SK-N-SH (cell line): ENCODE measurements around the gene SENP3. TPM values are rescaled to one million over a fixed set of nuclear protein-coding genes. Genes with fewer than 3 reads are reported as not detected.

Experiments
- CTCF ChIA-PET: fragments of 300-600, 350-600 bp; formaldehyde crosslinking; extraction: SDS; loops from one replicate; lab custom pipeline; 2021; lab: Yijun Ruan, JAX
- POLR2A ChIA-PET: fragments of 350-600 bp; sonication (Branson Sonifier 250); formaldehyde crosslinking; extraction: SDS; loops from one replicate; lab custom pipeline; 2020; ENCODE audit warnings: antibody characterized with exemption, inconsistent platforms; lab: Yijun Ruan, JAX
- DNase-seq: peaks from one replicate; pipeline ENCODE4 v3.0.0; 2012
- H2AFZ ChIP-seq: fragments of 200-600 bp; sonication (generic); 2 replicates; pipeline ENCODE4 v1.8.1; 2016; ENCODE audit warnings: antibody characterized with exemption, mild to moderate bottlenecking, low read depth
- H3F3A ChIP-seq: fragments of 200-600 bp; sonication (generic); replicated peaks from 2 replicates; pipeline ENCODE3; 2016; ENCODE audit warnings: antibody characterized with exemption, mild to moderate bottlenecking; ENCODE audit not compliant: insufficient read depth
- H3K27ac ChIP-seq, 2 experiments: fragments of 200-500 bp in 1 of 2; fragments of 200-600 bp in 1 of 2; sonication (Bioruptor generic) in 1 of 2; sonication (generic), shearing (Covaris generic) in 1 of 2; 2 replicates each; pipeline versions ENCODE4 v1.5.1 to v1.6.1; 2014 to 2016; ENCODE audit warnings: low read depth in 2 of 2, inconsistent platforms in 1 of 2, low read length in 1 of 2, mild to moderate bottlenecking in 1 of 2, mixed read lengths in 1 of 2
- H3K27me3 ChIP-seq: fragments of 200-600 bp; sonication (generic), shearing (Covaris generic); 2 replicates; pipeline ENCODE4 v1.6.1; 2016; ENCODE audit warnings: mixed run types; ENCODE audit not compliant: insufficient read depth
- H3K36me3 ChIP-seq, 2 experiments: fragments of 200-500 bp in 1 of 2; fragments of 200-600 bp in 1 of 2; sonication (Bioruptor generic) in 1 of 2; sonication (generic) in 1 of 2; replicated peaks in 1 of 2; 2 replicates each; pipeline versions ENCODE3 to v1.5.1; 2014 to 2016; ENCODE audit warnings: low read length in 1 of 2, mild to moderate bottlenecking in 1 of 2; ENCODE audit not compliant: insufficient read depth in 2 of 2, control insufficient read depth in 1 of 2
- H3K4me1 ChIP-seq, 2 experiments: fragments of 200-500 bp in 1 of 2; fragments of 200-600 bp in 1 of 2; sonication (Bioruptor generic) in 1 of 2; sonication (generic), shearing (Covaris generic) in 1 of 2; 2 replicates each; pipeline versions ENCODE4 v1.5.1 to v1.6.1; 2014 to 2016; ENCODE audit warnings: low read depth in 1 of 2, low read length in 1 of 2, mixed run types in 1 of 2; ENCODE audit not compliant: insufficient read depth in 2 of 2, control insufficient read depth in 1 of 2
- H3K4me2 ChIP-seq: fragments of 200-600 bp; sonication (generic), shearing (Covaris generic); 2 replicates; pipeline ENCODE4 v1.6.1; 2017; ENCODE audit warnings: mixed run types
- H3K4me3 ChIP-seq, 2 experiments: fragments of 200-500 bp in 1 of 2; fragments of 200-600 bp in 1 of 2; sonication (Bioruptor generic) in 1 of 2; sonication (generic), shearing (Covaris generic) in 1 of 2; 2 replicates each; pipeline versions ENCODE4 v1.5.1 to v1.8.1; 2014 to 2016; ENCODE audit warnings: low read depth in 2 of 2, inconsistent platforms in 1 of 2, low read length in 1 of 2, mild to moderate bottlenecking in 1 of 2, mixed read lengths in 1 of 2, moderate library complexity in 1 of 2
- H3K79me2 ChIP-seq: fragments of 200-600 bp; sonication (generic); 2 replicates; pipeline ENCODE4 v1.8.1; 2017; ENCODE audit warnings: mild to moderate bottlenecking; ENCODE audit not compliant: insufficient read depth
- H3K9ac ChIP-seq: fragments of 200-600 bp; sonication (generic); 2 replicates; pipeline ENCODE4 v1.6.1; 2017; ENCODE audit warnings: mixed run types
- H3K9me2 ChIP-seq: fragments of 200-600 bp; sonication (generic); 2 replicates; pipeline ENCODE4 v1.6.1; 2017; ENCODE audit warnings: mixed run types
- H3K9me3 ChIP-seq: fragments of 200-600 bp; sonication (generic); 2 replicates; pipeline ENCODE4 v1.6.1; 2017; ENCODE audit warnings: mixed run types, mild to moderate bottlenecking, moderate library complexity
- H4K20me1 ChIP-seq: fragments of 200-600 bp; sonication (generic); 2 replicates; pipeline ENCODE4 v1.6.1; 2017; ENCODE audit warnings: mild to moderate bottlenecking, mixed run types; ENCODE audit not compliant: insufficient read depth
- CHD2 ChIP-seq: fragments of 150-350 bp; IDR thresholded peaks from 2 replicates; pipeline ENCODE4 v1.6.1; 2018; ENCODE audit warnings: low read length; ENCODE audit not compliant: partially characterized antibody
- ELF1 ChIP-seq: IDR thresholded peaks from 2 replicates; pipeline ENCODE4 v1.4.0; 2012
- EP300 ChIP-seq, 2 experiments: IDR thresholded peaks; 2 replicates each; pipeline versions ENCODE4 v1.4.0 to v1.6.1; 2012; ENCODE audit warnings: borderline replicate concordance in 1 of 2, low read depth in 1 of 2, low read length in 1 of 2
- EZH2phosphoT487 ChIP-seq: fragments of 200-600 bp; sonication (generic); IDR thresholded peaks from 2 replicates; pipeline ENCODE4 v1.6.1; 2017; ENCODE audit warnings: low read depth, mixed run types, mild to moderate bottlenecking, antibody characterized with exemption, moderate library complexity, borderline replicate concordance
- GABPA ChIP-seq: IDR thresholded peaks from 2 replicates; pipeline ENCODE4 v1.4.0; 2012; ENCODE audit warnings: low read depth, mild to moderate bottlenecking
- GATA2 ChIP-seq: sonication (generic); formaldehyde crosslinking; IDR thresholded peaks from 2 replicates; pipeline ENCODE4 v1.5.0; 2020; ENCODE audit warnings: mild to moderate bottlenecking, missing genetic modification reagents
- IRF3 ChIP-seq: fragments of 150-350 bp; IDR thresholded peaks from 2 replicates; pipeline ENCODE4 v1.6.1; 2016; ENCODE audit warnings: mild to moderate bottlenecking, low read depth, low read length
- MEF2A ChIP-seq: IDR thresholded peaks from 2 replicates; pipeline ENCODE4 v1.4.0; 2012; ENCODE audit warnings: low read depth, borderline replicate concordance
- MXI1 ChIP-seq: IDR thresholded peaks from 2 replicates; pipeline ENCODE4 v1.6.1; 2012; ENCODE audit warnings: mild to moderate bottlenecking, low read depth, low read length, improper control_type of control experiment
- NFIC ChIP-seq: IDR thresholded peaks from 2 replicates; pipeline ENCODE4 v1.4.0; 2012; ENCODE audit warnings: borderline replicate concordance
- NRF1 ChIP-seq: IDR thresholded peaks from 2 replicates; pipeline ENCODE4 v1.6.1; 2012; ENCODE audit warnings: low read depth, mild to moderate bottlenecking, low read length
- POLR2AphosphoS5 ChIP-seq: IDR thresholded peaks from 2 replicates; pipeline ENCODE4 v1.6.1; 2012; ENCODE audit warnings: low read depth, low read length
- RCOR1 ChIP-seq: fragments of 150-350 bp; IDR thresholded peaks from 2 replicates; pipeline ENCODE4 v1.6.1; 2017; ENCODE audit warnings: antibody characterized with exemption, low read length
- REST ChIP-seq: IDR thresholded peaks from 2 replicates; pipeline ENCODE4 v1.6.1; 2012; ENCODE audit warnings: mild to moderate bottlenecking, low read depth, low read length, moderate library complexity
- RXRA ChIP-seq: IDR thresholded peaks from 2 replicates; pipeline ENCODE4 v1.4.0; 2012; ENCODE audit warnings: low read depth, mild to moderate bottlenecking, borderline replicate concordance
- TAF1 ChIP-seq: IDR thresholded peaks from 2 replicates; pipeline ENCODE4 v1.6.1; 2012; ENCODE audit warnings: low read depth, mild to moderate bottlenecking, low read length, moderate library complexity, borderline replicate concordance
- TEAD4 ChIP-seq: IDR thresholded peaks from 2 replicates; pipeline ENCODE4 v1.4.0; 2012; ENCODE audit warnings: mild to moderate bottlenecking, borderline replicate concordance; ENCODE audit not compliant: insufficient read depth
- YY1 ChIP-seq: IDR thresholded peaks from 2 replicates; pipeline ENCODE4 v1.4.0; 2012; ENCODE audit warnings: low read depth, mild to moderate bottlenecking
- WGBS: methylation state at CpG from one replicate; pipeline ENCODE4 v1.1.6; 2017; ENCODE audit warnings: low lambda C conversion rate; 5-methylcytosine and 5-hydroxymethylcytosine counted together
- polyA plus RNA-seq, 3 experiments: library from polyadenylated mRNA; depleted of rRNA; stranded (reverse); fragments of >200 nt; gene quantifications; 2 replicates each; pipeline ENCODE4 v1.2.3, GENCODE V29; 2012
- TF ChIP-seq, protein P1 (sequence below): IDR thresholded peaks from 2 replicates; pipeline ENCODE4 v1.4.0; 2012; ENCODE audit warnings: low read depth

The SENP3 gene
- polyA plus RNA-seq, 1 of the 3 experiments (the other 2 are of a cell fraction), result 80.8 TPM

DNA sequence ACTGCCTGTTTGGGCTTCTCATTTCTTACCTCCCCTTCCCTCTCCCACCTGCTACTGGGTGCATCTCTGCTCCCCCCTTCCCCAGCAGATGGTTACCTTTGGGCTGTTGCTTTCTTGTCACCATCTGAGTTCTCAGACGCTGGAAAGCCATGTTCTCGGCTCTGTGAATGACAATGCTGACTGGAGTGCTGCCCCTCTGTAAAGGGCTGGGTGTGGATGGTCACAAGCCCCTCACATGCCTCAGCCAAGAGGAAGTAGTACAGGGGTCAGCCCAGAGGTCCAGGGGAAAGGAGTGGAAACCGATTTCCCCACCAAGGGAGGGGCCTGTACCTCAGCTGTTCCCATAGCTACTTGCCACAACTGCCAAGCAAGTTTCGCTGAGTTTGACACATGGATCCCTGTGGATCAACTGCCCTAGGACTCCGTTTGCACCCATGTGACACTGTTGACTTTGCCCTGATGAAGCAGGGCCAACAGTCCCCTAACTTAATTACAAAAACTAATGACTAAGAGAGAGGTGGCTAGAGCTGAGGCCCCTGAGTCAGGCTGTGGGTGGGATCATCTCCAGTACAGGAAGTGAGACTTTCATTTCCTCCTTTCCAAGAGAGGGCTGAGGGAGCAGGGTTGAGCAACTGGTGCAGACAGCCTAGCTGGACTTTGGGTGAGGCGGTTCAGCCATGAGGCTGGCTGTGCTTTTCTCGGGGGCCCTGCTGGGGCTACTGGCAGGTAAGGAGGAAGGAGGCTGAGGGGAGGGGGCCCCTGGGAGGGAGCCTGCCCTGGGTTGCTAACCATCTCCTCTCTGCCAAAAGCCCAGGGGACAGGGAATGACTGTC is 17.5 kb downstream of the SENP3 start, which contains the start of gene CD68 (continued):
- no peak for TF ChIP-seq TEAD4
- TF ChIP-seq CHD2, result peak; percentile 63

- CTCF ChIA-PET, result interaction anchor here (1.2 to 2.5 kb wide), 3 partner anchors 9 to 108 kb away, joined by 3 to 18 read pairs (median 10); partner anchors contain the start of genes SOX15, TP53 and WRAP53
- Histone ChIP-seq H3K9me3 (no peaks in the 10 kb centered on the region), H4K20me1 (peaks cover 41% of the 10 kb centered on the region), H3K4me3 (peak overlapping the region in 1 of 2 experiments; percentile 2; a peak in 1 of 4 replicates), H3K27me3 (no peaks in the 10 kb centered on the region), H3K4me2 (peak overlapping the region; percentile 23; the same call in 1 of the 2 replicates), H3K9me2 (no peaks in the 10 kb centered on the region), H3K36me3 (peaks cover 40% of the 10 kb centered on the region in 2 experiments), H3K27ac (peak overlapping the region in 1 of 2 experiments; percentile 79; a peak in 2 of 4 replicates), H3K9ac (peak overlapping the region; percentile 45; the same call in 1 of the 2 replicates), H3K4me1 (peaks cover 31% of the 10 kb centered on the region in 2 experiments), H3F3A (peaks cover 50% of the 10 kb centered on the region), H3K79me2 (peaks cover 72% of the 10 kb centered on the region), H2AFZ (no peak overlapping the region)
- WGBS, result 88% methylated on average over 6 of the region's 12 CpGs
- no peak for DNase-seq
- POLR2A ChIA-PET, result interaction anchor here (0.6 to 2.4 kb wide), 5 partner anchors 9 to 107 kb away, joined by 3 to 5 read pairs (median 3); partner anchors contain the start of genes FXR2 and TP53
- TF ChIP-seq MXI1 (no peak), TEAD4 (no peak), REST (no peak), EZH2phosphoT487 (no peak), RXRA (no peak), RCOR1 (no peak), YY1 (no peak), NRF1 (no peak), GABPA (no peak), IRF3 (no peak), MEF2A (no peak), EP300 (IDR thresholded peaks at IDR 0.05; ENCODE audit: borderline replicate concordance in 1 of 2, low read depth in 1 of 2, low read length in 1 of 2) (no peak), GATA2 (no peak), ELF1 (no peak), POLR2AphosphoS5 (no peak), TAF1 (no peak), NFIC (no peak)
- TF ChIP-seq, protein P1, sequence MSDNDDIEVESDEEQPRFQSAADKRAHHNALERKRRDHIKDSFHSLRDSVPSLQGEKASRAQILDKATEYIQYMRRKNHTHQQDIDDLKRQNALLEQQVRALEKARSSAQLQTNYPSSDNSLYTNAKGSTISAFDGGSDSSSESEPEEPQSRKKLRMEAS, result no peak
These were observed 18.3 kb downstream of the SENP3 start for GRCh38 chr17:7579834-7580603.
